GM19239 (cell line): Measurements from ENCODE around the gene ATXN7L1.
"Not testable (repeated sequence)": the region's sequence is repeated elsewhere in the genome, so short reads cannot be mapped to it uniquely, and the experiment has no call there.

Experiments used
- DNase-seq: peaks from one replicate; pipeline ENCODE4 v3.0.0; 2011; ENCODE audit warnings: low spot score; ENCODE audit not compliant: insufficient read length
- FAIRE-seq: peaks from 2 replicates; lab custom pipeline; 2011; peaks lifted over from hg19 to GRCh38; lab: Jason Lieb, UNC

ATXN7L1 gene

DNA sequence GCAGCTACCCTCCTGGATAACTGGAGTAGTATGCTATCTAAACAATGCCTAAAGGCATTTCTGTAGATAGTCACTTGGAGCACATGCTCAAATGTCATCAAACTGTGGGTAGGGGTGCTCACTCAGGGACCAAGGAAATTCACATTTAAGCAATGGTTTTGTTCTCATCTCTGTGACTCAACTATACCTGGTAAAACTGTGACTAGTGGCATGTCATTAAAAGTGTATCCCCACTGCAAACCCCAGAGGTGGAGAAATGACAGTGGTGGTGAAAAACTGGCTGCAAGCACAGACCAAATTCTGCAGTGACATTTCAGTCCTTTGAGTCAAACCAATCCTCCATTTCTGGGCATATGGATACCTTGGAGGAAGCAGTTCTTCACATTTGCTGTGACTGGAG is 160.9 kb downstream of the ATXN7L1 start:
- no peak for FAIRE-seq

DNA sequence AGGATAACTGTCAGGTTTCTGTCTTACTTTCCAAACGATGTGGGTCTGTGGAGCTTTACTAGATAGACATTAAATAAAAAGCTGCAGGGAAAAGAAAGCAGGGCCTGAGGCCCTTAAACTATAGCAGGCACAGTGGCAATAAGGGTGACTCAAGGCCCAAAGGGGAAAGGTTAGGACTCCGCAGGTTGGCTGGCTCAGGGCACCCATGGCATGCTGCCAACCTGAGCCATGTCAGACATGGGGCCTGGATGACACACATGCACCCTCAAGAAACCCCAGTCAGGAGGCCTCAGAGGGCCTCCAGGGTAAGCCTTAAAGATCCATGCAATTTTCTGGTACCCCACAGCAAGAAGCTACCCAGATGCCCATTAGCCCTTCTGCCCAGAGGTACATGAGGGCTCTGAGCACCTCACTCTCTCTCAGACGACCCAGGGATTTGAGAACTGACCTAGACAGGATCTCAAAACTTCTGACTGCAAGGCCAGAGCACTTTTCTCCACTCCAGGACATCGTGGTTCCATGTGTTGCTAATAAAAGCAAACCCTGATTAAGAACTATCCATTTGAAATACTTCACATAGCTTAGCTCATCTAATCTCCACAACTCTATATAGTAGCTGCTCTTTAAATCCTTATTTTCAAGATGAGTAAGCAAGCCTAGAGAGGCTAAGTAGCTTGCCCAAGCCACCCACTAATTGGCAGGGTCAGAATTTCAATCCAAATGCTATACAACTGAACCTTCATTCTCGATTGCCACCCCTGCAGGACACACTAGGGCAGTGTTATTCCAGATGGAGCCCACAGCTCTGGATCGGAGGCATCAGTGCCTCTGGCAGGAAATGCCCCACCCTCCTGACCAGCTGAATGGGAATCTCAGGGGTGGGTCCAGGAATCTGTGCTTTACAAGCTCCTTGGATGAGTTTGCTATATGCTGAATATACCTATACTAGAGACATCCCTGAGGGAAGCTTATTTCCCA is 162.6 kb downstream of the ATXN7L1 start:
- no peak for FAIRE-seq
- DNase-seq = no peak

More for the DNA sequence above, 160.9 kb downstream of the ATXN7L1 start:
- DNase-seq = no peak

DNA sequence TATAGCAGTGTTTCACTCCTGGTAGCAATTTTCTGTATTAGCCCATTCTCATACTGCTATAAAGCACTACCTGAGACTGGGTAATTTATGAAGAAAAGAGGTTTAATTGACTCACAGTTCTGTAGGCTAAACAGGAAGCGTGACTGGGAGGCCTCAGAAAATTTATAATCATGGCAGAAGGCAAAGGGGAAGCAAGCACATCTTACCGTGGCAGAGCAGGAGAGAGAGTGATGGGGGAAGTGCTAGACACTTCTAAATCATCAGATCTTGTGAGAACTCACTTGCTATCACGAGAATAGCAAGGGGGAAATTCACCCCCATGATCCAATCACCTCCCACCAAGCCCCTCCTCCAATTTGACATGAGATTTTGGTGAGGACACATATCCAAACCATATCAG is 163.5 kb downstream of the ATXN7L1 start:
- no peak for FAIRE-seq
- no peak for DNase-seq

DNA sequence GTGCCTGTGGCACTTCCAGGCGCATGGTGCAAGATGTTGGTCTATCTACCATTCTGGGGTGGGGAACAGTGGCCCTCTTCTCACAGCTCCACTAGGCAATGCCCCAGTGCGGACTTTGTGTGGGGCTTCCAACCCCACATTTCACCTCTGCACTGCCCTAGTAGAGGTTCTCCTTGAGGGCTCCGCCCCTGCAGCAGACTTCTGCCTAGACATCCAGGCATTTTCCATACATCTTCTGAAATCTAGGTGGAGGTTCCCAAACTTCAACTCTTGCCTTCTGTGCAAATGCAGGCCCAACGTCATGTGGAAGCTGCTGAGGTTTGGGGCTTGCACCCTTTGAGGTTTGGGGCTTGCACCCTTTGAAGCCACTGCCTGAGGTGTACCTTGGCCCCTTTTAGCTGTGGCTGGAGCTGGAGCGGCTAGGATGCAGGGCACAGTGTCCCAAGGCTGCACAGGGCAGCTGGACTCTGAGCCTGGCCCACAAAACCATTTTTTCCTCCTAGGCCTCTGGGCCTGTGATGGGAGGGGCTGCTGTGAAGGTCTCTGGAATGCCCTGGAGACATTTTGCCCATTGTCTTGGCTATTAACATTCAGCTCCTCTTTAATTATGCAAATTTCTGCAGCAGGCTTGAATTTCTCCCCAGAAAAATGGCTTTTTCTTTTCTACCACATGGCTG is 164.5 kb downstream of the ATXN7L1 start:
- no peak for FAIRE-seq
- no peak for DNase-seq

DNA sequence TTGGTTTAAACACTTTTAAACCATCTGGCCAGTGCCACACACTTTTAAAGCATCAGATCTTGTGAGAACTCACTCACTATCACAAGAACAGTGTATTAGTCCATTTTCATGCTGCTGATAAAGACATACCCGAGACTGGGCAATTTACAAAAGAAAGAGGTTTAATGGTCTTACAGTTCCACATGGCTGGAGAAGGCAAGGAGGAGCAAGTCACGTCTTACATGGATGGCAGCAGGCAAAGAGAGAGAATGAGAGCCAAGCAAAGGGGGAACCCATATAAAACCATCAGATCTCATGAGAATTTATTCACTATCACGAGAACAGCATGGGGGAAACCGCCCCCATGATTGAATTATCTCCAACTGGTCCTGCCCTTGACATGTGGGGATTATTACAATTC is 165.7 kb downstream of the ATXN7L1 start:
- FAIRE-seq, DNase-seq: not testable (repeated sequence)

DNA sequence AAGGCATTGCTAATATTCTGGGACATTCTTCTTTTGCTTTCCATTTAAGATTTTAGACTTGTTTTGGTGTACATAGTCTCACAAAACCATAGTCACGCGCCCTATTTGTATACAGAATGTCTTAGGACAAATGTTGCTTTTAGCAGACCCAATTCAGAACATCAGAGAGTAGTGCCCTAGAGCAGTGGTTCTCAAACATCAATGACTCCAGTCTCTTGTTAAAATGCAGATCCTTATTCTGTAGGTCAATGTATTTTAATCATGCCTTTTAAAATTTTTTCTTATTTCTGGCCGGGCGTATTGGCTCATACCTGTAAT is 167.7 kb downstream of the ATXN7L1 start:
- DNase-seq (no peak), FAIRE-seq (no peak)

DNA sequence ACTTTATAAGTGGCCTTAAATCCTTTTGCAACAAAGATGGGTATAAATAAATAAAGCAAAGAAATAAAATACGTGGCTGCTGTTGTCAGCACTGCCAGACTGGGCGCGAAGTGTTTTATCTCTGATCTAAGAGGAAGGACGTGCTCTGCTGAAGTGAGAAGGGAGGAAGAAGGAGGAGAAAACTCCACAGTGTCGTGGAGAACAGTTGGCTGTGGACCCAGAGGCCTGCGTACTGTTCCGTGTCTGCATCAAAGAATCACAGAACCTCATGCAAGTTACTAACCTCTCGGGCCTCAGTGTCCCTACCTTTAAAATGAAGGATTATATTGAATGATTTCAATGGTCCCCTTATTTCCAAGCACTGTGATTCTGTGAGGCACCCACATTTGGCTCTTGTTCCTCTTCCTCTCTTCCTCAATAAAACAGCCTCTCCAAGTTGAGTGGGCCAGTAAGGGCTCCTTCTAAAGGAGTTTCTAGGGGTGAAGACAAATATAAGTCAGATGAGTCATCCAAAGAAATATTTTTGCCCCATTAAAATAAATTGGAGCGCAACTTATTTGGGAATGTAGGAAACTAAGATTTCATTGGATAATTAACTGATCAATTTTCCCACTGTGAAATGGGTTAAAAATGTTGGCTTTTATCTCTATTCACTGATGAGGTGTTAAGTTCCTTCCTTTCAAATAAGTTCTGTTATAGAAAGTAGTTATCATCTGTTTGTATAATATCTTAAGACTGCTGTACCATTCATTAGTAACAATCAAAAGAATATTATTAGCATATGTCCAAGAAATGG is 168.2 kb downstream of the ATXN7L1 start:
- FAIRE-seq (no peak), DNase-seq (no peak)

DNA sequence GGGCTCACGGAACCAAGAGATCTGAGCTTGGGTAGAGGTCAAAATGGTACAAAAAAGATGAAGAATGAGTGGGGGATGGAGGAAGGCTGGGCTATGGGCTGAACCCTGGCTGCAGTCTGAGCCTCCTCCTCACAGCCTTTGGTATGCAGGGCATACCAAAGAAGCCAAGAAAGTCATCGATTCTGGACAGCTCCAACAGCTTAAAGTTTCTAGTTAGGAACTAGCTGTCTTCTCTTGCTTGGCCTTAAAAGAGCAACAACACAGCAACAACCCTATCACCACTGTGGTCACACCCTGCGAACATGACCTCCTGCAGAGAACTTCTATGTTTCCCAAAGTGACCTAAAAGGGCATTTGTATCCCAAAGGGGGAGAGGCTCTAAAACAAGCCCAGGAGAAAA is 169.0 kb downstream of the ATXN7L1 start:
- DNase-seq (no peak), FAIRE-seq (no peak)

DNA sequence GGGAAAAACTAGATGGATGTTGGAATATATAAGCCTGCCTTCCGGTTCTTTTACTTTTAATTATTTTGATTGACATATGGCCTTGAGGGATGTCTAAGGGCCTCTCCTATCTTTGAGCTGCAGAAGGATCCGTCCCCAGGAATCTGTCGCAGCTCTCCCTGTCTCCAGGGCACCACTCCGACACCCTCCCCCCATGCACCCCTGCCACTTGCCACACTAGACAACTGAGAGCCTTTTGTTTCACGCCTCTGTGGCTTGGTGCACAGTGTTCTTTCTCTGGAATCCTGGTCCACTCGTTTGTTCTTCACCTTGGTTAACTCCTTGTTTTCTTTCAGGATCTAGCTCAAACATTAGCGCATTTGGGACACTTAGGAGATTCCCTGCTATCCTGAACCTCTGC is 171.0 kb downstream of the ATXN7L1 start:
- DNase-seq = no peak
- FAIRE-seq = no peak

DNA sequence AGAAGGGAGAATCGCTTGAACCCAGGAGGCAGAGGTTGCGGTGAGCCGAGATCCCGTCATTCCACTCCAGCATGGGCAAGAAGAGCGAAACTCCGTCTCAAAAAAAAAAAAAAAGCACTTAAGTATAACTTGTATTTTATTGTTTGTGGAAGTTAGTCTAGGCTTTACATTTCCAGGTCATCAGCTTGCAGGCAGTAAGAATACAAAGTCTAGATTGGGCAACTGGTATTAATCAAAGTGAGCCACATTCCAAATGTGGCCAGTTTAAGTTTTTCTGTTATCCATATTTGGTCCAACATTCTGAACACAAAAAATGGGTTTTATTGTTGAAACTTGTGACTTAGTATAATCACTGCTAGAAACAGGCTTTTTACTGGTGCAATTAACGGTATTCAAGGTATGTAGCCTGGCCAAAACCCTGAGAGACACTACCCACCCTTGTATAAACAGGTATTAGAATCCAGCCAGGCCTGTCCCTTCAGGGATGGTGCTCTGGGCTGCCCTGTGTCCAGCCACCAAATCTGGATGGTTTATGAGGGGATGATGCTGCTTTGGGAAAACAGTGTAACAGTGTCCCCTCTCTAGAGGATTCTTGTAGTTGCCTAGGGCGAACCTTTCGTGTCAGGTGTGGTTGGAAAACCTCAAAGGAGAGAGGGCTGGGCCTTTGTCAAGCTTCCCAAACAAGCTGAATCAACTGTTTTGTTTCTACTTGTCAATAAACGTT is 173.0 kb downstream of the ATXN7L1 start:
- FAIRE-seq = no peak
- DNase-seq = no peak

DNA sequence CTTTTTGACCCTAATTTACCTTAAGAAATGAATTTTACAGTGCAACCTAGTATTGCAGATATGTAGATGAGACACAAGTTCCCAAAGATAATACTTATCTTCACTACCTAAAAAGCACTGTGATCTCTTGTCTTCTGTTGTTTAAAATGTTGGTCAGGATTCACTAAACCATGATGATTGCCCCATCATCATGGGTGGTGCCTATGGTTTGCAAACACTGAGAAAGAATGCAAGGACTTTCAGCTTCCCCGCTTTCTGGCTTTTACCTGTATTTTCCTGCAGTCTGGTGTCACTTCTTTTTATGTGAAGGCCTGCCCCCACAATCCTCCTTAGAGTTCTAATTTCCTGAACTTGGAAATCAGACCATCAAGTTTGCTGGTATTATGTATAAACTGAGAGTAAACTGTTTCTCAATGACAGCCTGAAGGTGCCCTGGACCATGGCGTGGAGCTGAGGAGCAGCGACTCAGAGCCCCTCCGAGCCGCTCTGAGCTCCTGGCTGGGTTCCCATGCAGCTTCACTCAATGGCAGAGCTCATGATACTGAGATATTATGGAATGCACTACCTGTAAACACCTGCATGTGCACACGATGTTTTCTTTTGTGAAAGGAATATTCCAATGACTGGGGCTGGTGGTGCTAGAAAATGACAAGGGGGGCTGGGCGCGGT is 176.7 kb downstream of the ATXN7L1 start:
- DNase-seq (no peak), FAIRE-seq (no peak)

DNA sequence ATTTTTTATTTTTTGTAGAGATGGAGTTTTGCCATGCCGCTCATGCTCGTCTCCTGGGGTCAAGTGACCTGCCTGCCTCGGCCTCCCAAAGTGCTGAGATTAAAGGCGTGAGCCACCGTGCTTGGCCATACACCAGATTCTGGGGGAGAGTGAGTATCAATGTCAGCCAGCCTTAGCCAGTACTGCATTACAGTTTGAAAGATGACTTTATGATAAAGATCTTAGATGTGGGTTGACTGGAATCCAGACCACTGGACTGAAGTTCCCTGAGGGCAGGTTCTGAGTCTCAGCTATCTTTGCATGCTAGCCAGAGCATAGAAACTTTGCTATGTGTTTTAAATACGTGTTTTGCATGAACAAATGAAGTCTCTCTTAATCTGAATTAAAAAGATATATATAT is 177.9 kb downstream of the ATXN7L1 start:
- no peak for FAIRE-seq
- DNase-seq = no peak

DNA sequence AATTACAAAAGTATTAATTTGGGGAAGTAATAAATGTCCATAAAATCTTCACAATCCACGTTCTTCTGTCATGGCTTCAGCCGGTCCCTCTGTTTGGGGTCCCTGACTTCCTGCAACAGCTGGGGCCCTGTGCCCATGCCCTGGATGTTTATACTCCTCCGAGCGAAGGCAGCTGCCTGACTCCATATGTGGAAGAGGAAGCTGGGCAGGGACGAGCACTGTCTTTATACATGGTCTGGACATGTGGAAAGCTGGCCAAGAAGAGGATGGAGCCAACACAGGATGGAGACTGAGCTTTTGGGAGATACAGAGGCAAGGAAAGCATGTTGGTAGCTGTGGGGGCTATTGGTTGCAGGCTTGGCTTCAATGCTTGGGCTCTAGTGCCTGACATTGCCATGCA is 178.6 kb downstream of the ATXN7L1 start:
- FAIRE-seq (no peak), DNase-seq (no peak)

DNA sequence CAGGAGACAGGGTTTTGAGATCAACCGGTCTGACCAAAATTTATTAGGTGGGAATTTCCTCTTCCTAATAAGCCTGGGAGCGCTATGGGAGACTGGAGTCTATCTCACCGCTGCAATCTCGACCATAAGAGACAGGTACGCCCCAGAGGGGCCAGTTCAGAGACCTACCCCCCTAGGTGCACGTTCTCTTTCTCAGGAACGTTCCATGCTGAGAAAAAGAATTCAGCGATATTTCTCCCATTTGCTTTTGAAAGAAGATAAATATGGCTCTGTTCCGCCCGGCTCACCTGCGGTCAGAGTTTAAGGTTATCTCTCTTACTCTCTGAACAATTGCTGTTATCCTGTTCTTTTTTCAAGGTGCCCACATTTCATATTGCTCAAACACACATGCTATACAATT is 179.2 kb downstream of the ATXN7L1 start:
- DNase-seq, FAIRE-seq: not testable (repeated sequence)

DNA sequence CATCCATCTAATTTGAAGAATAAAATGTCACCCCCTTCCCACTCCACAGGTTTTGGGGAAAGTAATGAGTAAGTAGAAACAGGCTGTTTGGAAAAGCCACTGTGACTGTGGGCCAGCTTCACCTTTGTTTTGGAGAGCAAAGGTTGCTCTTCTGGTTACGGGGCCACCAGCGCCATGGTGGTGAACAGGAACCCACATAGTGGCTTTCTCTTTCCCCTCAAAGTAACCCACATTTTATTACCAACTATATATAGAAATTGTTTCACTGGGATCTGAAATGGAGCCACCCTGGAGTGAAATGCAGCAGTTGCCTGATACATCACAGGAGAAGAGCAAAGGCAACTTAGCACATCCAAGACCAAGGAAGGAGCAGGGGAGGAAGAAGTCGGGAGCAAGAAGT is 182.8 kb downstream of the ATXN7L1 start:
- no peak for FAIRE-seq

DNA sequence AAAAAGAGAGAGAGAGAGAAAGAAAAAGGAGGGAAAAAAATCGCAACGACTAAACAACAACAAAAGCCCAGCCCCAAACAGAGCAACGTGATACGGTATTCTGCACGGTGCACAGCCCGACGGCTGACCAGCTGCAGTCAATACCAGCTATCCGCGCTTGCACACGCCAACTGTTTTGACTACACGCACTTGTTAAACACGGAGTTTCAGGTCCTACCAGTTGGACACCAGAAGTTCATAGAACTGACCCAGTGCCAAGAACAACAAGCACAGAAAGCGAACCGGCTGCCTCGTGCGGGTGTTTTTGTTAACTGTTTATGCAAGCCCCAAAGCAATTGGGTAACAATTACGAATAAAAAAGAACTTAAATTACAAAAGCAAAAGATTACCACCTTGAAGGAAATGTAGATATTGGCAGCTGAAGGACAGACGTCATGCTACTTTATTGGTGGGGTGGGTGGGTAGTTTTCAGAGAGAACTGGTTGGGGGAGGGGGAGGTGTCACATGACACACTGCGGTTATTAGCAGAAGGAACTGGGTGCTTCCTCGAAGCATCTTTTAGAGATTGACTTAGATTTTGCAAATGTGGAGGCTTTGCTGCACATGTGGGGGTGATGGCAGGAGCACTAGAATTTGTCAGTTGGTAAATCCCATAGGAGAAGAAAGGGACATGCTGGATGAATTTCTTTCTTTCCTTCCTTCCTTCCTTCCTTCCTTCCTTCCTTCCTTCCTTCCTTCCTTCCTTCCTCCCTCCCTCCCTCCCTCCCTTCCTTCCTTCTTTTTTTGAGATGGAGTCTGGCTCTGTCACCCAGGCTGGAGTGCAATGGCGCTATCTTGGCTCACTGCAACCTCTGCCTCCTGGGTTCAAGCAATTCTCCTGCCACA is 184.5 kb downstream of the ATXN7L1 start:
- no peak for DNase-seq
- no peak for FAIRE-seq

More for the DNA sequence above, 182.8 kb downstream of the ATXN7L1 start:
- DNase-seq = no peak

DNA sequence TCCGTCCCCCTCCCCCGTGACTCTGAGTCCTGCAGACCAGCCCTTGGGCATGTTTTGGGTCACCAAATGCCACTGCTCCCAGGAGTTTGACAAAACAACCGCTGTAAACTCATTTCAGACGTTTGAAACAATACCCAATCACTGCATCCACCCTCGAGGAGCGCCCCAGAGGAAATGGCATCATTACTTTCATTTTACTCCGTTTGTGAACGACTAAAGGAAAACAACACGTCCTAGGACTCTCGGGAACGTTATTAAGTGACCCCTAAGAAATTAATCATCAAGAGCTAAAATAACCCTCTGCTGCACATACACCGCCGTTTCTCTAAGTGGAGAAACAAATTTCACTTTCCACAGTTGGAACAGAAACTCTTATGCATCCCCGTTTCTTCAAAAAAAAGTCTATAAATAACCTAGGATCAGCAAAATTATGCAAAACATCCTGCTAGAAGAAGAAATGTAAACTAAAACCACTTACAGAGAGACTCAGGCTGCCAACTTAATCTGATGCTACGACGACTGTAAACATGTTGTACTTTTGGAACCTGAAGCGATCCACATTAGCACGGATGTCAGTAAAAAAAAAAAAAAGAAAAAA is 185.2 kb downstream of the ATXN7L1 start:
- DNase-seq = no peak
- FAIRE-seq = no peak

DNA sequence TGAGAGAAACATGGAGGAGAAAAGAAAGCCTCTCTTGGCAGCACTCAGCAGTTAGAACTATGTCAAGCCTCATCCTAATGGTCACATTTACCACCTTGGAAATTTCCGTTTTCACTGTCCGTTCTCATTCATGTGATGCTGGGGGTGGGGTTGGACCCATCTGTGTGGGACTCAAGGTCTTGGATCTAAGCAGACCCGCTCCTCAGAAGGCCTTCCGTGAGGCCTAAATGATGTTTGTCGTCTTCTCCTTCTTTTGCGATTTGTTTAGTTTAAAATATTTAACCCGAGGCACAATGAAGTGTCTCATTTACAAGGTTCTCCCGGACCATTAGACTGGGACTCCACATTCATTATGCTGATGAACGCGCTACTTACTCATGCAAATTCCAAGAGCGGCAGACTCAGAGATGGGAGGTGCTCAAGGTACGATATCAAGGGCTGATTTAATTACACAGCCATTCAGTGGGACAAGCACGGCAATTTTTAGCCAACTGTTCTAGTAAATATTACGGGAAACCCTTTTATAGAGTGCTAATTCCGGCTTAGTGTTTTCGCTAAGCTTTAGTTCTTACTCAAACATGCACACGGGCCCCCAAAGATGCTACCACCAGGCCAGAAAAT is 186.0 kb downstream of the ATXN7L1 start:
- FAIRE-seq (no peak), DNase-seq (no peak)
